Liver (tissue), 9 donors: Measurements from ENCODE around the gene RARS1. TPM values are rescaled to one million over a fixed set of nuclear protein-coding genes. Genes with fewer than 3 reads are reported as not detected.

Experiments used
- DNase-seq: peaks from one replicate; pipeline ENCODE4 v3.0.0-alpha.2; 2017; ENCODE audit warnings: low spot score
- H3K27ac ChIP-seq, 2 donors: one replicate each; pipeline ENCODE4 v1.7.0; 2013; ENCODE audit warnings: inconsistent platforms in 2 of 2, low read length in 2 of 2, control low read depth in 1 of 2, low read depth in 1 of 2, mild to moderate bottlenecking in 1 of 2
- H3K27me3 ChIP-seq, 4 donors: one replicate each; pipeline versions ENCODE4 v1.6.1 to v1.7.0; 2013; ENCODE audit warnings: low read length in 3 of 4, inconsistent platforms in 1 of 4, mild to moderate bottlenecking in 1 of 4, moderate library complexity in 1 of 4; ENCODE audit not compliant: control insufficient read depth in 4 of 4, insufficient read depth in 4 of 4
- H3K36me3 ChIP-seq, 4 donors: one replicate each; pipeline versions ENCODE4 v1.6.1 to v1.7.0; 2013; ENCODE audit warnings: low read length in 3 of 4, mild to moderate bottlenecking in 3 of 4, low read depth in 1 of 4, moderate library complexity in 1 of 4; ENCODE audit not compliant: control insufficient read depth in 4 of 4, insufficient read depth in 3 of 4
- H3K4me1 ChIP-seq, 4 donors: one replicate each; pipeline versions ENCODE4 v1.6.1 to v1.7.0; 2013; ENCODE audit warnings: low read length in 3 of 4, mild to moderate bottlenecking in 3 of 4, moderate library complexity in 1 of 4; ENCODE audit not compliant: control insufficient read depth in 4 of 4, insufficient read depth in 4 of 4
- H3K4me3 ChIP-seq, 3 donors: one replicate each; pipeline versions ENCODE4 v1.6.1 to v1.7.0; 2013; ENCODE audit warnings: low read length in 3 of 3, control low read depth in 1 of 3, low read depth in 1 of 3, mild to moderate bottlenecking in 1 of 3
- H3K9ac ChIP-seq, 2 donors: one replicate each; pipeline ENCODE4 v1.7.0; 2013; ENCODE audit warnings: low read length in 2 of 2, mild to moderate bottlenecking in 2 of 2, moderate library complexity in 2 of 2, control low read depth in 1 of 2, low read depth in 1 of 2
- H3K9me3 ChIP-seq, 4 donors: one replicate each; pipeline versions ENCODE4 v1.6.1 to v1.7.0; 2013; ENCODE audit warnings: low read length in 3 of 4; ENCODE audit not compliant: control insufficient read depth in 4 of 4
- EGR1 ChIP-seq, 2 donors: IDR thresholded peaks; 2 replicates each; pipeline ENCODE4 v1.6.1; 2016 to 2018; ENCODE audit warnings: antibody characterized with exemption in 2 of 2, low read depth in 2 of 2
- FOXA1 ChIP-seq: IDR thresholded peaks from 2 replicates; pipeline ENCODE4 v1.6.1; 2016; ENCODE audit warnings: antibody characterized with exemption
- FOXA2 ChIP-seq: IDR thresholded peaks from 2 replicates; pipeline ENCODE4 v1.6.1; 2016; ENCODE audit warnings: antibody characterized with exemption
- GABPA ChIP-seq, 2 donors: IDR thresholded peaks in 1 of 2; conservative IDR thresholded peaks in 1 of 2; 2 replicates each; pipeline ENCODE4 v1.6.1; 2016; ENCODE audit warnings: antibody characterized with exemption in 2 of 2, mild to moderate bottlenecking in 1 of 2, moderate library complexity in 1 of 2
- HNF4A ChIP-seq, 2 donors: conservative IDR thresholded peaks; 2 replicates each; pipeline ENCODE4 v1.6.1; 2016; ENCODE audit warnings: antibody characterized with exemption in 2 of 2, mild to moderate bottlenecking in 2 of 2
- HNF4G ChIP-seq: IDR thresholded peaks from 2 replicates; pipeline ENCODE4 v1.6.1; 2016; ENCODE audit warnings: antibody characterized with exemption
- JUND ChIP-seq, 2 donors: IDR thresholded peaks; 2 replicates each; pipeline ENCODE4 v1.6.1; 2016; ENCODE audit warnings: antibody characterized with exemption in 2 of 2
- NR2F2 ChIP-seq: IDR thresholded peaks from 2 replicates; pipeline ENCODE4 v1.6.1; 2016; ENCODE audit warnings: antibody characterized with exemption
- RAD21 ChIP-seq, 2 donors: IDR thresholded peaks; 2 replicates each; pipeline ENCODE4 v1.6.1; 2016; ENCODE audit warnings: antibody characterized with exemption in 2 of 2, mild to moderate bottlenecking in 2 of 2
- REST ChIP-seq: IDR thresholded peaks from 2 replicates; pipeline ENCODE4 v1.6.1; 2016; ENCODE audit warnings: antibody characterized with exemption, mild to moderate bottlenecking
- RXRA ChIP-seq, 2 donors: IDR thresholded peaks; 2 replicates each; pipeline ENCODE4 v1.6.1; 2017 to 2018; ENCODE audit warnings: antibody characterized with exemption in 2 of 2, mild to moderate bottlenecking in 1 of 2
- SP1 ChIP-seq: IDR thresholded peaks from 2 replicates; pipeline ENCODE4 v1.6.1; 2018; ENCODE audit warnings: antibody characterized with exemption, mild to moderate bottlenecking
- TAF1 ChIP-seq: conservative IDR thresholded peaks from 2 replicates; pipeline ENCODE4 v1.6.1; 2016; ENCODE audit warnings: antibody characterized with exemption, mild to moderate bottlenecking
- YY1 ChIP-seq: IDR thresholded peaks from 2 replicates; pipeline ENCODE4 v1.6.1; 2016; ENCODE audit warnings: antibody characterized with exemption, mild to moderate bottlenecking
- WGBS: extraction: QIAGEN DNeasy Blood & Tissue Kit; methylation state at CpG from one replicate; pipeline ENCODE4 v1.1.7; 2013; 5-methylcytosine and 5-hydroxymethylcytosine counted together
- polyA plus RNA-seq, 2 donors: library from polyadenylated mRNA; stranded (reverse) in 1 of 2; unstranded in 1 of 2; fragments of 200-250 nt in 1 of 2; fragments of >200 nt in 1 of 2; fragmentation: Nextera tagmentation in 1 of 2; extraction: Ambion mirVana in 1 of 2; gene quantifications; one replicate each; pipeline versions ENCODE4 v1.2.1 to v1.2.3, GENCODE V29; 2013 to 2015
- total RNA-seq, 2 donors: library from RNA; depleted of rRNA; stranded (reverse); fragments of >200 nt; gene quantifications; one replicate each; pipeline ENCODE4 v1.2.3, GENCODE V29; 2014
- TF ChIP-seq, protein P1 (sequence below): IDR thresholded peaks from 2 replicates; pipeline ENCODE4 v1.6.1; 2016; ENCODE audit warnings: antibody characterized with exemption
- TF ChIP-seq, protein P2 (sequence below): IDR thresholded peaks from 2 replicates; pipeline ENCODE4 v1.6.1; 2016; ENCODE audit warnings: antibody characterized with exemption
- TF ChIP-seq, protein P3 (sequence below): IDR thresholded peaks from 2 replicates; pipeline ENCODE4 v1.6.1; 2016; ENCODE audit warnings: antibody characterized with exemption
- TF ChIP-seq, protein P4 (sequence below): fragments of 150-350 bp; IDR thresholded peaks from 2 replicates; pipeline ENCODE4 v1.5.1; 2017; ENCODE audit warnings: improper control_type of control experiment, low read depth, low read length; ENCODE audit not compliant: missing input control
- donor health status: healthy.
- donor health status: healthy.
- donor health status: healthy.
- donor health status: healthy.
- donor health status: healthy.

The RARS1 gene
- total and polyA plus RNA-seq, 4 donors = 16.5 to 42.5 (median 30.1) TPM

DNA sequence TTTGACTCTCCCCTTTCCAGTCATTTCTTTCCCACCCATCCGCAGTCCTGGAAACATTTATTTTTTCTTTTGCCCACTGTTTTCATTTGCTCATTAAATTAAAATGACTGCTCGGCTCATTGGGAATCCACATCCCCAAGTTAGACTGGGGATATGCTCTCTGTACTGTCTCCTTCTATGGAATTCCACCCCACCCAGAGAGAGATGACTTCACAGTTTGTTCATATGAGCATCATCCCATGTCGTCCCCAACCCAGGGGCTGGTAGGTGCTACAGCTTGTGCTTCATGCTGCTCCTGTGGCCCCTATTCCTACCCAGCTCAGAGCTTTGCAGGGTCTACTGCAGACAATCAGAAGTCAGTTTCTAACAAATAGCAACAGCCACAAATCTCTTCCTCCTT, 16.5 kb upstream of the RARS1 start:
- no peak overlapping the region for H3K9ac ChIP-seq
- H3K9me3 ChIP-seq = no peaks in the 10 kb centered on the region
- H3K27me3 ChIP-seq = no peaks in the 10 kb centered on the region
- no peak overlapping the region for H3K4me3 ChIP-seq
- no peak for DNase-seq
- 93% methylated on average over 3 of the region's 3 CpGs for WGBS
- H3K27ac ChIP-seq = no peak overlapping the region
- TF ChIP-seq RAD21 (IDR thresholded peaks at IDR 0.05) (no peak), FOXA1 (no peak), JUND (IDR thresholded peaks at IDR 0.05) (no peak), EGR1 (IDR thresholded peaks at IDR 0.05; ENCODE audit: low read depth in 2 of 2) (no peak), YY1 (no peak), SP1 (no peak)
- TF ChIP-seq, protein P1, sequence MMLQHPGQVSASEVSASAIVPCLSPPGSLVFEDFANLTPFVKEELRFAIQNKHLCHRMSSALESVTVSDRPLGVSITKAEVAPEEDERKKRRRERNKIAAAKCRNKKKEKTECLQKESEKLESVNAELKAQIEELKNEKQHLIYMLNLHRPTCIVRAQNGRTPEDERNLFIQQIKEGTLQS = no peak
- H3K4me1 ChIP-seq = no peaks in the 10 kb centered on the region
- peaks cover 10 to 66% (median 26%) of the 10 kb centered on the region in 4 donors for H3K36me3 ChIP-seq

- Histone ChIP-seq H3K27me3 (no peaks in the 10 kb centered on the region), H3K27ac (no peak overlapping the region), H3K4me3 (no peak overlapping the region), H3K4me1 (no peaks in the 10 kb centered on the region), H3K36me3 (peaks cover 6 to 50% (median 21%) of the 10 kb centered on the region in 4 donors), H3K9ac (no peak overlapping the region), H3K9me3 (no peaks in the 10 kb centered on the region)
- WGBS = 95% methylated on average over 4 of the region's 4 CpGs
- TF ChIP-seq RXRA (IDR thresholded peaks at IDR 0.05) (no peak), EGR1 (IDR thresholded peaks at IDR 0.05; ENCODE audit: low read depth in 2 of 2) (no peak), NR2F2 (no peak), FOXA1 (no peak), YY1 (no peak), TAF1 (no peak), JUND (IDR thresholded peaks at IDR 0.05) (no peak), HNF4A (conservative IDR thresholded peaks at IDR 0.05) (no peak), REST (no peak), HNF4G (no peak), RAD21 (IDR thresholded peaks at IDR 0.05) (no peak), GABPA (IDR thresholded peaks at IDR 0.05 in 1 of 2, conservative IDR thresholded peaks at IDR 0.05 in 1 of 2) (no peak), SP1 (no peak), FOXA2 (no peak)
- TF ChIP-seq, protein P2, sequence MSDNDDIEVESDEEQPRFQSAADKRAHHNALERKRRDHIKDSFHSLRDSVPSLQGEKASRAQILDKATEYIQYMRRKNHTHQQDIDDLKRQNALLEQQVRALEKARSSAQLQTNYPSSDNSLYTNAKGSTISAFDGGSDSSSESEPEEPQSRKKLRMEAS = no peak
- TF ChIP-seq, protein P3, sequence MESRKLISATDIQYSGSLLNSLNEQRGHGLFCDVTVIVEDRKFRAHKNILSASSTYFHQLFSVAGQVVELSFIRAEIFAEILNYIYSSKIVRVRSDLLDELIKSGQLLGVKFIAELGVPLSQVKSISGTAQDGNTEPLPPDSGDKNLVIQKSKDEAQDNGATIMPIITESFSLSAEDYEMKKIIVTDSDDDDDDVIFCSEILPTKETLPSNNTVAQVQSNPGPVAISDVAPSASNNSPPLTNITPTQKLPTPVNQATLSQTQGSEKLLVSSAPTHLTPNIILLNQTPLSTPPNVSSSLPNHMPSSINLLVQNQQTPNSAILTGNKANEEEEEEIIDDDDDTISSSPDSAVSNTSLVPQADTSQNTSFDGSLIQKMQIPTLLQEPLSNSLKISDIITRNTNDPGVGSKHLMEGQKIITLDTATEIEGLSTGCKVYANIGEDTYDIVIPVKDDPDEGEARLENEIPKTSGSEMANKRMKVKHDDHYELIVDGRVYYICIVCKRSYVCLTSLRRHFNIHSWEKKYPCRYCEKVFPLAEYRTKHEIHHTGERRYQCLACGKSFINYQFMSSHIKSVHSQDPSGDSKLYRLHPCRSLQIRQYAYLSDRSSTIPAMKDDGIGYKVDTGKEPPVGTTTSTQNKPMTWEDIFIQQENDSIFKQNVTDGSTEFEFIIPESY = no peak
- TF ChIP-seq, protein P1 = no peak
- TF ChIP-seq, protein P4, sequence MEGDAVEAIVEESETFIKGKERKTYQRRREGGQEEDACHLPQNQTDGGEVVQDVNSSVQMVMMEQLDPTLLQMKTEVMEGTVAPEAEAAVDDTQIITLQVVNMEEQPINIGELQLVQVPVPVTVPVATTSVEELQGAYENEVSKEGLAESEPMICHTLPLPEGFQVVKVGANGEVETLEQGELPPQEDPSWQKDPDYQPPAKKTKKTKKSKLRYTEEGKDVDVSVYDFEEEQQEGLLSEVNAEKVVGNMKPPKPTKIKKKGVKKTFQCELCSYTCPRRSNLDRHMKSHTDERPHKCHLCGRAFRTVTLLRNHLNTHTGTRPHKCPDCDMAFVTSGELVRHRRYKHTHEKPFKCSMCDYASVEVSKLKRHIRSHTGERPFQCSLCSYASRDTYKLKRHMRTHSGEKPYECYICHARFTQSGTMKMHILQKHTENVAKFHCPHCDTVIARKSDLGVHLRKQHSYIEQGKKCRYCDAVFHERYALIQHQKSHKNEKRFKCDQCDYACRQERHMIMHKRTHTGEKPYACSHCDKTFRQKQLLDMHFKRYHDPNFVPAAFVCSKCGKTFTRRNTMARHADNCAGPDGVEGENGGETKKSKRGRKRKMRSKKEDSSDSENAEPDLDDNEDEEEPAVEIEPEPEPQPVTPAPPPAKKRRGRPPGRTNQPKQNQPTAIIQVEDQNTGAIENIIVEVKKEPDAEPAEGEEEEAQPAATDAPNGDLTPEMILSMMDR = no peak
- no peak for DNase-seq
These were observed 14.5 kb upstream of the RARS1 start for GRCh38 chr5:168471785-168472184.
